SH-SY5Y (cell line): ENCODE results near the gene MACC1.

Source experiments
- GATA2 ChIP-seq: IDR thresholded peaks from 2 replicates; pipeline ENCODE4 v1.6.1; 2011; ENCODE audit warnings: mild to moderate bottlenecking, low read depth, low read length
- GATA3 ChIP-seq: IDR thresholded peaks from 2 replicates; pipeline ENCODE4 v1.6.1; 2011; ENCODE audit warnings: low read depth, mild to moderate bottlenecking, low read length, moderate library complexity

GRCh38 chr7:20227291-20227795, 10.2 kb upstream of the MACC1 start:
- TF ChIP-seq GATA2 = no peak
- TF ChIP-seq GATA3 = no peak
